T-helper 2 cell (primary cell): ENCODE results near the gene CCDC171.
"Not testable (repeated sequence)": the region's sequence is repeated elsewhere in the genome, so short reads cannot be mapped to it uniquely, and the experiment has no call there.

ENCODE experiments used
- DNase-seq, 5 experiments: peaks; one replicate each; pipeline versions ENCODE4 v3.0.0 to v3.0.0-alpha.2; 2012 to 2022

Gene CCDC171

DNA sequence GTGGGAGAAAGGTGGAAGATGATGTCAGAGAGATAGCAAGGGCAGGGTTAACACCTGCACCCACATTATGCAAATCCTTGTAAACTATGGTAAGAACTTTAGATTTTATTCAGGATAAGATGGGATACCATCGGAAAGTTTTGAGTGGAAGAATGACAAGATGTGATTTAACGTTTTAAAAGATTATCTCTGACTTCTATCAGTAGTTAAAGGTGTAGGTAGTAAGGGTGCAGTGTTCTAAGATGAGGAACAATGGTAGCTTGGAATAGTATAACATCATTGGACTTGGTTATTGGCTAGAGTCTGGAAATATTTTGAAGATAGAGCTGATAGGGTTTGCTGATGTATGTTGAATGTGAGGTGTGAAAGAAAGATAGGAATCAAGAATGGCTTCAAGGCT lies 211.3 kb downstream of the CCDC171 start:
- DNase-seq, result no peak

DNA sequence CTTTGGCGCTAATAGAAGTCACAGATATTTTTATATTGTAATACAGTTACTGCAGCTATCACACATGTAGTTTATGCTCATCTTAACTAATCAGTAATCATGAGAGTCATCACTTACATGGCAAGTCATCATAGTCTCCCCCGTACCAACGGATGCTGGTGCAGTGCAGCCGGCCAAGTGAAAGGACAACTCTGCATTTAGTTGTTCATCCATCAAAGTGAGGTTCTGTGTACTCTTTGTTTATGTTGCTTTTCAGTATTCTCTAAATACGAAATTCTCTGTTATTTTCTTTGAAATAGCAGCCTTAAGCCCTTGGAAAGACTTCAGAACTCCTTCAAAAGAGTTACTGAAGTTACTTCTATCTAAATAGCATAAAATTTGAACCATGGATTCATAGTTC lies 216.7 kb downstream of the CCDC171 start:
- no peak for DNase-seq

DNA sequence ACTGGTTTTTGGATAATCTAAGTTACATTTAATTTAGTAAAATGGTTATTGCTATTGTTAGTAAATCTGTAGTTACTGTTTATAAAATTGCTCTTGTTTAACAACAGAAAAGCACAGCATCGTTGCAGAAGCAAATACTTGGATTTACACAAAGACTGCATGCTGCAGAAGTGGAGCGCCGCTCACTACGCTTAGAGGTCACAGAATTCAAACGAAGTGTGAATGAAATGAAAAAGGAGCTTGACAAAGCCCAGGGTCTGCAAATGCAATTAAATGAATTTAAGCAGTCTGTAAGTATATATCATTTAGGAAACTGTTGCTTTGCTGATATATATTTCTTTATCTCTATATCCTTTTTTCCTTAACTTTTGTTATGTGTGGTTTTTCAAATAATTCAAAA lies 226.0 kb downstream of the CCDC171 start:
- no peak for DNase-seq

DNA sequence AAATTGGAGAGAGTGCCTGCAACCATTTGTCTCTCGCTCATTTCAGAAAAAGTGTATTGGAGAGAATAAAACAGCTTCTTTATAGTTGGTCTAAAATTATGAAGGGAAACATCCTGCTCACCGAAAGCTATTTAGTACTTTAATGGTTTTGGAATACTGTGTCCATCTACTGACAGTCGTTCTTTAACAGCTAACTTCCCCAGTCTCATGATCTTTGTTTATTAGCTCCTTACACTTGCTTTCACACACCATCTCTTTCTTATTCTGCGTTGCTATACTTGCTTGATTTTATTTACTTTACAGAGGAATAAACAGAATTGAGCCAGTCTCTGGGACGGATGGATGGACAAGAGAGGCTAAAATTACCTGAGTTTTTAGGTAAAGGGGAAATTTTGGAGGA lies 229.3 kb downstream of the CCDC171 start:
- no peak for DNase-seq

DNA sequence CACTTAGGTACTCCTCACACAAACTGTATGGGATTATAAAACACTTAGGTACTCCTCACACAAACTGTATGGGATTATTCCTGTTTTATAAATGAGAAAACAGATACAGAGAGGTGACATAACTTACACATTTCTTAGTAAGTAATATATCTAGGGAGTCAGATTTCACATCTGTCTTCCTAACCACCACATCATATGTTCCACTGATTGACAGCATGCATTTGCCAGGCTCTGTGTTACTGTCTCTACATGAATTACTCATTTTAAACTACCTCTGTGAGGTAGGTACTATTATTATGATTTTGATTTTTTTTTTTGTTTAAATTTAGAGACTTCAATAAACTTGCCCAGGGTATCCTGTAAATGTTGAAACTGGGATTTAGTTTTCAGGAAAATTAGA lies 232.7 kb downstream of the CCDC171 start:
- DNase-seq, result peak in 1 of 5 experiments; percentile 9

DNA sequence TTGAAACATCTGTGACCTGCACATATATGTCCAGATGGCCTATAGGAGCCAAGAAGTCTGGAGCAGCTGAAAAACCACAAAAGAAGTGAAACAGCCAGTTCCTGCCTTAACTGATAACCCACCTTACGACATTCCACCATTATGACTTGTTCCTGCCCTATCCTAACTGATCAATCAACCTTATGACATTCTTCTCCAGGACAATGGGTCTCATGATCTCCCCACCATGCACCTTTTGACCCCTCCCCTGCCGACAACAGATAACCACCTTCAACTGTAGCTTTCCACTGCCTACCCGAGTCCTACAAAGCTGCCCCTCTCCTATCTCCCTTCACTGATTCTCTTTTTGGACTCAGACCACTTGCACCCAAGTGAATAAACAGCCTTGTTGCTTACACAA lies 233.8 kb downstream of the CCDC171 start:
- DNase-seq, result no peak

DNA sequence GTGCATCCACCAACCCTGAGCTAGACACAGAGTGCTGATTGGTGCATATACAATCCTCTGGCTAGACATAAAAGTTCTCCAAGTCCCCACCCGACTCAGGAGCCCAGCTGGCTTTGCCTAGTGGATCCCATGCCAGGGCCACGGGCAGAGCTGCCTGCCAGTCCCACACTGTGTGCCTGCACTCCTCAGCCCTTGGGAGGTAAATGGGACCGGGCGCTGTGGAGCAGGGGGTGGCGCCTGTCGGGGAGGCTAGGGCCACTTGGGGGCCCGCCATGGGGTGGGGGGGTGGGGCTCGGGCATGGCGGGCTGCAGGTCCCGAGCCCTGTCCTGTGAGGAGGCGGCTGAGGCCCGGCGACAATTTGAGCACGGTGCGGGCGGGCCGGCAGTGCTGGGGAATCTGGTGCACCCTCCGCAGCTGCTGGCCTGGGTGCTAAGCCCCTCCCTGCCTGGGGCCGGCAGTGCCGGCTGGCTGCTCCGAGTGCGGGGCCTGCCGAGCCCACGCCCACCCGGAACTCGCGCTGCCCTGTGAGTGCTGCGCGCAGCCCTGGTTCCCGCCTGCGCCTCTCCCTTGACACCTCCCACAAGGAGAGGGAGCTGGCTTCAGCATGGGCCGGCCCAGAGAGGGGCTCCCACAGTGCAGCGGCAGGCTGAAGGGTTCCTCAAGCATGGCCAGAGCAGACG lies 257.5 kb downstream of the CCDC171 start:
- DNase-seq, result not testable (repeated sequence)

DNA sequence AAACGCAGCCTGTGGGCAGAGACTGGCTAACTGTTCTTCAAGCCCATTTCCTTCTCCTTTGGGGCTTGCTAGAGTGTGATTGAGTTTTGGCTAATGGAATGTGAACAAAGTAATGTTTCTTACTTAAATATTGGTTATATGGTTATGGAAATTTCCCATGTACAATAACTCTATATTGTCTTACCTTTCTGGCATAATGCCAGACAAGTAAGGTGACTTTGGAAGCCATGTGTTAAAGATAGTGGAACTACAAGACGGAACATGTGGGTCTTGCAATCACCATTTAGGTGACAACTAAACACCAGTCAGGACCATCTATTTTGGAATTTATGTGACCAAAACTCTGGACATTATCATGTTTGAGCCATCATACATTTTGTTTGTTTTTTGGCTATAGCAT lies 260.2 kb downstream of the CCDC171 start:
- DNase-seq, result no peak

DNA sequence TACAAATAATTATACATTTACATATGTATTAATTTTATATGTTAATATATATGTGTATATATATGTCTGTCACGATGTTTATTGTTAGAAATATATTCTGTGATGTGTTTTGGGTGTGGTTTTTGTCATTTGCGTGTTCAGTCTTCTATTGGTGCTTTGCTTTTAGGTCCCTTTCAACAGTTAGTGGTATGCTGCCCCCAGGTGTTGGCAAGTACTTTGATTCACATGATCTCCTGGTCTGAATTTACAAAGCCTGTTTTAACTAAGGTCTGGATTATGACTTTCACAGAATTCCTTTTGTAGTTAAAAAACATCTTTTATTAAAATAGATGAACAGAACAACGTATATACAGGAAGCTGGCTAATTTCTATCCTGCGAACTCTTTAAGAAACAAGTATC lies 271.5 kb downstream of the CCDC171 start:
- DNase-seq, result no peak

DNA sequence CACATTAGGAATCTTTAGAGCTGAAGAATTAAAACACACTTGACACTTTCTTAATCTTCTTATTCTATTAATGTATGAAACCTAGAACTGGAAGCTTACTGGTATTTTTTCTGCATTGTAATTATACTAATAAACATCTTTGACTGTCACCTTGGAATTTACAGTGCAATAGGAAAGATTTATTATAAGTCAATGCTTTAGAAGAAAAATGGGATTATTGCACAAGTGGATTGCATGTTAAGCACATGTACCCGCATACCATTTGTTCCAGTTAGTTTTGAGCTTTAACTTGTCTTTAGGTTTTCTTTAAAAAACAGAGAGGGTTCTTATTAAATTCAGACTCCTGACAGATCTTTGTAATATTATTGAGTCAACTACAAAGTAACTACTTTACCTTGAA lies 278.5 kb downstream of the CCDC171 start:
- no peak for DNase-seq

DNA sequence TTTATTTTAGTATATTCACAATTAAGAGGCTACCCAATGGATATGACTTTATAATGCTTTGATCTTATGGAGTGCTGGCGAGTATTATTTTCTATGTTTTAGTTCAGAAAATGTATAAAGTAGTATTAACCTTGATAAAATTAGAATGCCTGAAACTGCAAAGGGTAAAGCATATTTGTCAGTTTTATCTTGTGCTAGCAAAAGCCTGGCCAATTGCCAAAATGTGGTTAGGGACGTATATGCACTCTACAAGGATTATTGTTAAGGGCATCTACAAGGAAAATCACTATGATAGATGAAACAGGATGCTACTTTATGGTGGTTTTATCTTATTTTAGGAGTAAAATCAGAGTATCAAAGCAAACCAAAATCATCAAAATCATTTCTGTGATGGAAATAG lies 281.7 kb downstream of the CCDC171 start:
- DNase-seq, result no peak

DNA sequence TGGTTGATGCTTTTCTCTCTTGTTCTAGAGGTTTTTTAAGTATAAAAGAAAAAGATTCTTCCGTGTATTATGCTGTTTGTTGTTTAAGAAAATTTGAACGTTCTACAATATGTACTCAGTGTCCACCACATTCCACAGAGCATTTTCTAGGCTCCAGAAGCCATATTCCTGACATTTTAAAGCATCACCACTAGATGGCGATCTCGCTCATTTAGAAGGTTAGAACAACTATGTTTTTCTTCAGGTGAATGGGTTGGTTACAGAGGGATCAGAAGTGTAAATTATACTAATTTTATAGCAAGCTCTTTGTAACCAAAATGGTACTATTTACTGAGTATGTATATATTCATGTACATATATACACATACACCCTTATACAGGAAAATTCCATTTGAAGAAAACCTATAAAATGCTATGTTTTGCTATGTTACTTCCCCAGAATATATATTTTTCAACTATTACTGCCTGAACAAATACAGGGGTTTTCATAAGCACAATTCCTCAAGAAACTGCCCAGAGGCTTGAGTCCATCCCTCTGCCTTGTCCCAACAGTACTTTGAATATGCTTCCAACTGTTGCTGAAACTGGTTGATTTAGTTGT lies 284.3 kb downstream of the CCDC171 start:
- peak in 1 of 5 experiments; percentile 28 for DNase-seq

DNA sequence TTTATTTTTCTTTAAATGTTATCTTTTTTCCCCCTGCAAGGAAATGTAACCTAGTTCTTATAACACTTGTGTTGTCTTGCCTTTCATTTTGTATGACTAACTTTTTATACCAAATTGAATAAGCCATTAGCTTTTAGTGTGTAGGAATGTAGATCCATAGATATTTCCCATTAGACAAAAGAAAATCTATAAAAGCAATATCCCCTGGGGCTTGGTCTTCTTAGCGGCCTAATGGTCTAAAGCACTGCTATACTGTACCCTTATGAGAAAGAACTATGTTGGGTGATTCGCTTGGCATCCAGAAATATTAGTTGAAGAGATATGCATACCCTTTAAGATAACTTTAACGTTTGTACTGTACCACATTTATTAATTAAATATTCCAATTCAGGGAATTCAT lies 289.2 kb downstream of the CCDC171 start:
- DNase-seq, result no peak

DNA sequence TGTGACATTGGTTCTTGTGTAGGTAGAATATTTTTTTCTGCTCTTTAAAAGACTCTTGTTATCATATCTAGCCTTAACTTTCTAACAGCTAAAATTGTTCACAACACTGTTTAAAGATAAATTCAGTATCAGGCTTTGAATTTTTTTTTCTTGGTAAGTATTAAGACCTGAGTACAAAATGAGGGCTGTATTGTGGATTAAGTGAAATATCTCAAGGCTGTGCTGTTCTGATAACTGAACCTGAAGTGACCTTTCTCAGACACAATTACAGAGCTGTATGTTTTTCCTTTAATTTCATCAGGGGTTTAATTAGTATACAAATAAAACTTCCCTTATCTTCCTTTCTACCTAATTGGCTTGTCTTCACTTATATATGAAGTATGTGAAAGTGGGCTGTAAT lies 290.5 kb downstream of the CCDC171 start:
- DNase-seq, result no peak

DNA sequence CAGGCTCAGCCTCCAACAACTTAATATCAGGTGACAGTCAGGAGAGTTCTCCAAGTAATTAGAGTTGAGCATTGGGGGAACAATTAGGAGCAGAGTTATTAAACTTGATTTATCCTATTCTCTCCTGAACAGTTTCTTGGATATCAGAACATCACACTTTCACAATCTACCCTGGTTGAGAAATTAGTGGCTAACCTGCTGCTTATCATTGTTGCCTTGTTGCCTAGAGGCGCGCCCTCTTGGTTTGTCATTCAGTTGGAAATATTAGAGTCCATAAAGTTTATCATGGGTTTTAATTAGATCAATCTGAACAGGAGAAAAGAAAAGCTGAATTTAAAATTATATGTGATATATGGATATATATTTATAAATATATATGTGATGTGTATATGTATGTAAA lies 291.1 kb downstream of the CCDC171 start:
- no peak for DNase-seq

DNA sequence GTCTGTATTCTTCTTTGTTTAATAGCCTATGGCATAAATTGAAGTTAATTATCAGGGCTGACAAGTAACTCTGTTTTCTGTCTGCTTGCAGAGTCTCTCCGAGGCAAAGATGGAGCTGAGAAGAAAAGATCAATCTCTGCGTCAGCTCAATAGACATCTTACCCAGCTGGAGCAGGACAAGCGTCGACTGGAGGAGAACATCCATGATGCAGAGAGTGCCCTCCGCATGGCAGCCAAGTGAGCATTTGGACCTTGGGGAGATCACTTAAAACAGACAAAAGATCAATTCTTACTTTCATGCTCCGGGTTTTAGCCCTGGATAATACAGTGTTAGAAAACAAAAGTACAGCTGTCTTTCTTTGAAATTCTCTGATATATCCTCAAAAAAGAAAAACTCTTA lies 293.8 kb downstream of the CCDC171 start:
- no peak for DNase-seq

DNA sequence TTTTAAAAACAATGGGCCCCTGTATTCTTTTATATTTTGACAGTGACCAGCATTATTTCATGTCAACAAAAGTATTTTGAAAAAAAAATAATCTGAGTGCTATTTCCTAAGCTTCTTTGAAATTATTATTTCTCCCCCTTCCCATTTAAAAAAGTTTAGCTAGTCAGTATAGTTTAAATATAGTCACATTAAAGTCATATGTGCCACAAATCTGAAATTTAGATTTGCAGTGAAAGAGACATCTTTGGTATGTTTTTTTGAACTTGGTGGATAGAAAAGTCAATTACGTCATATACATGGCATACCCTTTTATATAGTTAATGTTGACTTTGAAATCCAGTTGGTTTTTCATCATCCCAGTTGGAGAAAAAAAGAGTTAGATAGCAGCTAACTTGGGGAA lies 297.0 kb downstream of the CCDC171 start:
- DNase-seq, result no peak

DNA sequence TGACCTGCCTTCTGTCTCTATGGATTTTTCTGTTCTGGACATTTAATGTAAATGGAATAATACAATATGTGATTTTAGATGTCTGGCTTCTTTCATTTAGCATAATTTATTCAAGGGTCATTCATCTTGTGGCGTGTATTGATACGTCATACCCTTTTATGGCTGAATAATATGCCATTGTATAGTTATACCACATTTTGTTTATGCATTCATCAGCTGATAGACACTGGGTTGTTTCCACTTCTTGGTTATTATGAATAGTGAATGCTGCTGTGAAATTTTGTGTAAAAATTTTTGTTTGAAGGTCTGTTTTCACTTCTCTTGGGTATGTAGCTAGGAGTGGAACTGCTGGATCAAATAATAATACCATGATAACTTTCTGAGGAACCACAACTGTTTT lies 298.9 kb downstream of the CCDC171 start:
- DNase-seq, result no peak

DNA sequence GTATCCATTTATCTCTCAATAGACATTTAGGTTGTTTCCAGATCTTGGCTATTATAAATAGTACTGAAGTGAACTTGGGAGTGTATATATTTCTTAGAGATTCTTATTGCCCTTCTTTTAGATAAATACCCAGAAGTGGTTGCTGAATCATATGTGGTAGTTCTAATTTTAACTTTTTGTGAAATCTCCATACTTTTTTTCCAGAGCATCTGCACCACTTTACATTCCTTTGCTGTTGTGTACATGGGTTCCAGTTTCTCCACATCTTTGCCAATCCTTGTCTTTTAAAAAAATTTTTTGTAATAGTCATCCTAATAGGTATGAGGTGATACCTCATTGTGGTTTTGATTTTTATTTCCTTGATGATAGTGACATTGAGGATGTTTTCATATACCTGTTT lies 303.7 kb downstream of the CCDC171 start:
- no peak for DNase-seq

DNA sequence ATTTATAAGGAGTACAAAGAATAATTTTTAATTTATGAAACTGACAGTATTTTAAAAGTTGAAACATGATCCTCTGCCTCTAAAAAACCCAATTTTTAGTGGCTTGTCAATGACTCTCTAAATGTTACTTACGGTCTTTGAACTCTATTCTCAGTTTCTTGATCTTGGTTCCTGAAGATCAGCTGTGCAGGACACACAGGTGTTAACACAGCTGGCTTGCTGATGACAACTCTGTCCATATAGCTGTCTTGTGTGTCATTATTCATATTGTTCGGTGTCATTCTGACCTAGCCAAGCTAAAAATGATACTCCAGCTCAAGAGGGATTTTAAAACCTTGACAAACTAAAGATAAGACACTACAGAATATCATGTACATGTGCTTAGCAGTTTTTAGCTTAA lies 314.5 kb downstream of the CCDC171 start:
- DNase-seq, result no peak

DNA sequence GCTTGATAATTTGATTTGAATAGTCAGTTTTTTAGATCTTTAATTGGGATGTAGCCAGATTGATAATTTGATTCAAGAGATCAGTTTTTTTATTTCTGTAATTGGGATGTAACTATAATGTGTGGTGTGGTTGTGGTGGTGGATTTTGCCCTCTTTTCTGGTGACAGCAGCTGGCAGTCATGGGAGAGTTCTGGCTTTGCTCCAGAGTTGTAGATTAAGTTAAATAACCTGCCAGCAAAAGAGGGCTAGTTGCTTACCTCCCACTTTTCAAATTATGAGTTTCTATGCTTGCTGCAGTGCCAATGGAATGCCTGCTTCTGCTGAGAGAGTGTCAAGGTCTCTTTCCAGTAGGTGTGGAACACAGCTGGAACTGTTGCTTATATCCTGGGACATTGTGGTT lies 315.1 kb downstream of the CCDC171 start:
- DNase-seq, result no peak

DNA sequence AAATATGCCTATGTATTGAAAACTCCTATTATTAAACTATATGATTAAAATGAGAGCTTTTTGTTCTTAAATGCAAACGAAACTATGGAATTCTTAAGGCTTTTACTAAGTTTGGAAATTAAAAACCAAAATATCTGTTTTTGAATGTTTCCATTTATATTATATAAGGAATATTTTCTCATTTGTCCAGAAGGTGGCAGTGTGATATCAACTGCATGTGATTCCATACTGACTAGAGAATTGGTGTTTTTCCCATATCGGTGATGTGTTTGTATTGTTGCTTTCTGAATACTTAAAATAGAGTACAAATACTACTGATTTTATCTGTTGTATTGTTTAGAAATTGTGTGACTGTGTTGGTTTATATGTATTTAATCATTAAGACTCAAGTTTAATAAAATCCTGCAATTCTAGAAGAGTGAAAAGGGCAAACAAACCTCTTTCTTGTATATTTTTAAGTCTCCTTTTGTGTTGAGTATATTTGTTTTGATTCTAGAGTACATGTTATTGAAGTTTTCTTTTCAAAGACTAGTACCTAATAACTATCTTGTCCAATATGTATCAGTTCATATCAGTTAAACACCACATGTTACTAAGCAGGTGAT lies 320.8 kb downstream of the CCDC171 start:
- peak in 1 of 5 experiments; percentile 13 for DNase-seq

DNA sequence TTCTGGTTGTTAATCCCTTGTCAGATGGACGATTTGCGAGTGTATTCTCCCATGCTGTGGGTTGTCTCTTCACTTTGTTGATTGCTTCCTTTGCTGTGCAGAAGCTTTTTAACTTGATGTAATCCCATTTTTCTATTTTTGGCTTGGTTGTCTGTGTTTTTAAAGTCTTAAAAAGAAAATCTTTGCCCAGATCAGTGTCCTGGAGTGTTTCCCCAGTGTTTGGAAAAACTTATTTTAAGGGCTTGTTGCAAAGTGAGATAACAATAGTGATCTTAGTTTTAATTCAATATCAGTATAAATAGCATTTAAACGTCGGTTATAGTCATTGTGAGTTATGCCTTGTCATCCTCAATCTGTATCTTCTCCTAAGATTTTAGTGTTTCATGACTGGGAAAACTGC lies 329.5 kb downstream of the CCDC171 start:
- DNase-seq, result no peak

DNA sequence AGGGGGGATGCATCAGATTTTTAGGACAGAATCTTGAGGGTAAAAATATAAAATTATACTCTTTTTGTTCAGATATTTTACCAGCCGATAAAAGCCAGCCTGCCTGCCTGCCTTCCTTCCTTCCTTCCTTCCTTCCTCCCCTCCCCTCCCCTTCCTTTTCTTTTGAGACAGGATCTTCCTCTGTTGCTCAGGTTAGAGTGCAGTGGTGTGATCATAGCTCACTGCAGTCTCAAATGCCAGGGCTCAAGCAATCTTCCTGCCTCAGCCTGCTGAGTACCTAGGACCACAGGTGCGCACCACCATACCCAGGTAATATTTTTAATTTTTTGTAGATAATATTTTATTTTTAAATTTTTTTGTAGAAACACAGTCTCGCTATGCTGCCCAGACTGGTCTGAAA lies 330.0 kb downstream of the CCDC171 start:
- DNase-seq, result no peak

DNA sequence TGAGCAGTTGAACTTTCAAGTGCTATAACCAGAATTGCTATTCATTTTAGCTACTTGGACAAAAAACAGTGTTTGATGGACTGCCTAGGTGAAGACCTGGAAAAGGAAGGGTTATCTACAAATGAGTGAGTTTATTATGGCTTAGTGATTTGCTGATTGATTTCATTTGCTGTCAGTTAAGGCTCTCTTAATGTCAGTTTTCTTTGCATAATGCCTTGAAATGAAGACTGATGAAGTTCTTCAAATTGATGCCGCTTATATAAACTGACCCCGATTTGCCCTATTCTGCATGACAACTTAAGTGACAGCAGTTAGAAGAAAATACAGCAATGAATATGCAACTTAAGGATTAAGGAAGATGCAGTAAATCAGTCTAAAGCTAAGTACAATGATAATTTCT lies 332.6 kb downstream of the CCDC171 start:
- no peak for DNase-seq
